ENCODE results near the gene CIBAR2.

The CIBAR2 gene

DNA sequence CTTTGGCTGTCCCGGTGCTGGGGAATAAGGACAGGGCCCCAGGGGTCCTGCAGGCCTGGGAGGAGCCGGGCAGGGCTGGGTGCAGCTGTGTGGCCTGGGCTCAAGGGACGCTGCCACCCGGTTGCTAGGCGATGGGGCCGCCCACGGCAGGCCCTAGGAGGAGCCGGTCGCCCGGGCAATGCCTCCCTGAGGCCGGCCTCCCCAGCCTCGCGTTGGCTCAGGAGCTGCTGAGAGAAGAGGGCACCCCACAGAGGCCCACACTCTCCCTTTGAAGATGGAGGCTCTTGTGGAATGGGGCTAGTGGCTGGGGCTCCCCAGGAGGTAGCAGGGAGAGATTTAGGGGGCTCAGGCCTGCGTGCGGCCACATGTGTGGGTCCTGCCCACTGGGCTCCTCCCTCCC lies at the start of gene CIBAR2:
Gene CIBAR2, minus strand, starts transcription at position 109 of the 400 bp plus-strand sequence. CDS start 120 bp downstream, outside the sequence.
- peaks cover 8% of the 10 kb centered on the region for H3K4me1 Mint-ChIP-seq (ENCODE audit: low read depth)
- intact Hi-C loops (cut with micrococcal nuclease), result loop anchor here (10.0 kb wide), 1 partner anchor 182 kb away; no protein-coding TSS in a partner anchor

DNA sequence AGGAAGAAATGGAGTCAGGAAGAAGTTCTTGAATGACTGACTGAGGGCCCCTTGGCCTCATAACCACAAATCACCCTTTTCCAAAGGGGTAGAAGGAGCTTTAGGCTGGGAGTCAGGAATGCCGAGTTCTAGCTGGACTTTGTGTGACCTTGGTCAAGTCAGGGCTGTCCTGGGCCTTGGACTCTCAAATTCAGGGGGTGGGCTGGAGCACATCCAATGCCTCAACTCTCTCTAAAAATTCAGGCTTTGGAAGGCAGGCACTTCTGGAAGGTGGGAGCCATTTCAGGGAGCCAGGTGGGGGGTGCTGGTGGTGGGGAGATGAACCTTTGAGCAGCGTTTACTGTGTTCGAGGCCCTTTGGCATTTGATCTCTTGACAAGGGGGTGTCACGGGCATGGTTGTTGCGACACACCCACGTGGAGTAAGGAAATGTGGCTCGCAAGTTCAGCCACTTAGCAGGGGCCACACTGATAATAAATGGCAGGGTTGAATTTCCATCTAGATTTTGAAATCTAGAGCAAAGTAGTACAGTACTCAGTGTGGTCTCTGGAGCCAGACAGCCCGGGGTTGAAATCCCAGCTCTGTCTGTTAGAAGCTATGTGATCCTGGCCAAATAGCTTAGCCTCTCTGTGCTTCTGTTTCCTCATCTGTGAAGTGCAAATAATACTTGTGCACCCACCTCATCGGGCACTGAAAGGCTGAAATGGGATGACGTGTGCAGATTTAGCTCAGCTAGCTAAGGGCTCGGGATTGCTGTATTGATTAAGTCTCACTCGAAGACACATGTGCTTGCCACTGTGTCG lies 47.1 kb upstream of the CIBAR2 start:
- Mint-ChIP-seq H3K4me3 (no peak overlapping the region), H3K4me1 (ENCODE audit: low read depth) (peaks cover 29% of the 10 kb centered on the region), H3K9me3 (no peaks in the 10 kb centered on the region), H3K27me3 (peaks cover 14% of the 10 kb centered on the region), H3K36me3 (ENCODE audit: low read depth) (no peaks in the 10 kb centered on the region), H3K27ac (no peak overlapping the region)
- intact Hi-C loops (cut with micrococcal nuclease), result no loop called here

More for the DNA sequence above, at the start of gene CIBAR2:
- Mint-ChIP-seq H3K4me3 (no peak within 1 kb of the TSS), H3K27me3 (peaks cover 3% of the 10 kb centered on the region), H3K36me3 (ENCODE audit: low read depth) (no peaks in the 10 kb centered on the region), H3K9me3 (no peaks in the 10 kb centered on the region), H3K27ac (no peak within 1 kb of the TSS)

- no peaks in the 10 kb centered on the region for H3K9me3 Mint-ChIP-seq
- H3K4me3 Mint-ChIP-seq, result no peak overlapping the region
- intact Hi-C loops (cut with micrococcal nuclease), result no loop called here
- H3K27me3 Mint-ChIP-seq, result peaks cover 11% of the 10 kb centered on the region
- H3K4me1 Mint-ChIP-seq (ENCODE audit: low read depth), result peaks cover 29% of the 10 kb centered on the region
- H3K27ac Mint-ChIP-seq, result peak overlapping the region; percentile 83
- H3K36me3 Mint-ChIP-seq (ENCODE audit: low read depth), result no peaks in the 10 kb centered on the region
Measured at GRCh38 chr16:85158743-85159178, 46.5 kb upstream of the CIBAR2 start.

DNA sequence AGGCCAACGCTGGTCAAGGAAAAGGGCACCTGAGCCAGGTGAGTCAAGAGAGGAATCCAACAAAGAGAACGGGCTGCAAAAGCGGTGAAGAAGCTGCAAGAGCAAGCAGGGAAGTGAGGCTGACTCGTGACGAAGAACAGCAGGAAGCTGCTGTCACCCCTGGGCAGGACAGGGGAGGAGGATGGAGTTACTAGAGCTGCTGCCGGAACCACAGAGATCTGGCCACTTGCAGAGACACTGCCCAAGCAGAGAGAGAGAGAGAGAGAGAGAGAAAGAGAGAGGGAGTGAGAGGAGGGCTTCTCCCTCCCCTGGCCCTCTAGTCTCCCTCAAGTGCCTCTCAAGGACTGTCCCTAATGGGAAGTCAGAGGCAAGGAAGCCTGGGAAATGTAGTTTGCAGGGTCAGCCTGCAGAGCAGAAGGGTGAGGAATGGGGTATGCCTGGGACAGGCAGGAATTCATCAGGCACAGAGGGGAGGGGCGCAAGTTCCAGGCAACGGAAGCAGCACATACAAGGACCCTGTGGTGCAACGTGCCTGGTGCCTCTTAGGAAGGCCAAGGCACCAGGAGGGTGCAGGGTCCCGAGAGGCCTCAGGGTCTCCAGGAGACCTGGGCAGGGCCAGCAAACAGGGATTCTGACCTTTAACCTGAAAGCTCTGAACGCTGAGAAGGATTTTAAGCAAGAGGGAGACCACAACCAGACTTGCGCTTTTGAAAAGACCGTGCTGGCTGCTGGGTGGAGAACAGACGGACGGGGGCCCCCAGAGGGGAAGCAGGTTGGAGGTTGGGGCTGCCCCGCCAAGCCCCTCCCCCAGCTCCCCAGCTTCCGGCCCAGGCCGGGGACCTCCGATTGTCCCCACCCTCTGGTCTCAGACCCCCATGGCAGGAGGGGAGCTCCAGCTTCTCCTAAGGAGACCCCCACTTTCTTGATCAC lies 45.8 kb upstream of the CIBAR2 start:
- H3K27ac Mint-ChIP-seq, result peak overlapping the region; percentile 83
- H3K4me3 Mint-ChIP-seq, result peak overlapping the region; percentile 67
- H3K27me3 Mint-ChIP-seq, result peaks cover 8% of the 10 kb centered on the region
- intact Hi-C loops (cut with micrococcal nuclease), result no loop called here
- peaks cover 29% of the 10 kb centered on the region for H3K4me1 Mint-ChIP-seq (ENCODE audit: low read depth)
- no peaks in the 10 kb centered on the region for H3K36me3 Mint-ChIP-seq (ENCODE audit: low read depth)
- H3K9me3 Mint-ChIP-seq, result no peaks in the 10 kb centered on the region

GRCh38 chr16:85157372-85157771 lies 45.1 kb upstream of the CIBAR2 start:
- Mint-ChIP-seq H3K4me1 (ENCODE audit: low read depth) (peaks cover 29% of the 10 kb centered on the region), H3K4me3 (peak overlapping the region; percentile 67), H3K27ac (peak overlapping the region; percentile 83), H3K9me3 (no peaks in the 10 kb centered on the region), H3K27me3 (peaks cover 5% of the 10 kb centered on the region), H3K36me3 (ENCODE audit: low read depth) (no peaks in the 10 kb centered on the region)
- intact Hi-C loops (cut with micrococcal nuclease), result no loop called here

DNA sequence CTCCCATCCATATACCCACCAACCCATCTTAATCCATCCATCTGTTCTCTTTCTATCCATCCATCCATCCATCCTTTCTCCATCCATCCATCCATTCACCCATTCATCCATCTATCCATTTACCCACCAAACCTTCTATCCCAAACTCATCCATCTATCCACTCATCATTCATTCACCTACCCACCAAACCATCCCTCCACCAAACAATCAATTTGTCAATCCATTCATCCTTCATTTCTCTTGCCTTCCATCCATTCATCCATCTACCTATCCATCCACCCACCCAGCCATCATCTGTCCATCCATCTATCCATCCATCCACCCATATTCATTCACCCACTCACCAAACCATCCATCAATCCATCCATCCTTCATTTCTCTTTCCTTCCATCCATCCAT lies 44.6 kb upstream of the CIBAR2 start:
- Mint-ChIP-seq H3K27me3 (peaks cover 4% of the 10 kb centered on the region), H3K27ac (no peak overlapping the region), H3K4me1 (ENCODE audit: low read depth) (peaks cover 29% of the 10 kb centered on the region), H3K36me3 (ENCODE audit: low read depth) (no peaks in the 10 kb centered on the region), H3K9me3 (no peaks in the 10 kb centered on the region), H3K4me3 (no peak overlapping the region)
- intact Hi-C loops (cut with micrococcal nuclease), result no loop called here

GRCh38 chr16:85156440-85156839 lies 44.2 kb upstream of the CIBAR2 start:
- Mint-ChIP-seq H3K4me1 (ENCODE audit: low read depth) (peaks cover 29% of the 10 kb centered on the region), H3K27ac (no peak overlapping the region), H3K4me3 (no peak overlapping the region), H3K9me3 (no peaks in the 10 kb centered on the region), H3K36me3 (ENCODE audit: low read depth) (no peaks in the 10 kb centered on the region), H3K27me3 (peaks cover 4% of the 10 kb centered on the region)
- intact Hi-C loops (cut with micrococcal nuclease), result no loop called here

- peaks cover 13% of the 10 kb centered on the region for H3K4me1 Mint-ChIP-seq (ENCODE audit: low read depth)
- no peak overlapping the region for H3K4me3 Mint-ChIP-seq
- no peaks in the 10 kb centered on the region for H3K9me3 Mint-ChIP-seq
- peaks cover 16% of the 10 kb centered on the region for H3K27me3 Mint-ChIP-seq
- no peak overlapping the region for H3K27ac Mint-ChIP-seq
- no peaks in the 10 kb centered on the region for H3K36me3 Mint-ChIP-seq (ENCODE audit: low read depth)
- intact Hi-C loops (cut with micrococcal nuclease), result no loop called here
Measured at GRCh38 chr16:85153656-85154091, 41.4 kb upstream of the CIBAR2 start.

- H3K4me3 Mint-ChIP-seq, result no peak overlapping the region
- H3K4me1 Mint-ChIP-seq (ENCODE audit: low read depth), result peaks cover 7% of the 10 kb centered on the region
- H3K27ac Mint-ChIP-seq, result no peak overlapping the region
- no peaks in the 10 kb centered on the region for H3K36me3 Mint-ChIP-seq (ENCODE audit: low read depth)
- intact Hi-C loops (cut with micrococcal nuclease), result no loop called here
- H3K9me3 Mint-ChIP-seq, result no peaks in the 10 kb centered on the region
- peaks cover 16% of the 10 kb centered on the region for H3K27me3 Mint-ChIP-seq
Measured at GRCh38 chr16:85153046-85153445, 40.8 kb upstream of the CIBAR2 start.

DNA sequence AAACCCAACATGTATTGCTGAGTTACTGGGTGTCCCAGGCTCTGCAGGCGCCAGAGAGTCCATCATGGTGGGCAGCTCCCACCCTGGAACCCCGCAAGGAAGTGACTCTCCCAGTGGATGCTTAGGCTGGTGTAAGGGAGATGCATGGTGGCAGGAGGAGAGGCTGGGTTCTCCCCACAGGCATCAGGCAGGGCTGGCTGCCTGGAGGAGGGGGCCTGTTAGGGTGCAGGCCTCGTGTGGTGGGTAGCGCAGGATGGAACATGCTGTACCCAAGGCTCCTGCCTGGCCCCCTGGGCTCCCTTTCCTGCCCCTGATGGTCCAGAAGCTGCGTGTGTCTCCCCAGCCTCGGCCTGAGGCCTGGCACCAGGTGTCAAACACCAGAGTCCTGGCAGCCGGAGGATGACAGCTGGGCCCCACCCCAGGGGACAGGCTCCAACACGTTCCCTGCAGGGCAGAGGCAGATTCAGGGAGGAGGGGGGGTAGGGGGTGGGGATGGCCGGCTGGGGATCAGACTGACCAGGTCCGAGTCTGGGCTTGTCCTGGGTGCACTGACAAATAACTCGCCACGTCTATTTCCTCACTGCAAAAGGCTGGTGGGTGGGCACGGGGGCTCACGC lies 40.2 kb upstream of the CIBAR2 start:
- intact Hi-C loops (cut with micrococcal nuclease), result no loop called here
- Mint-ChIP-seq H3K27me3 (peaks cover 16% of the 10 kb centered on the region), H3K27ac (no peak overlapping the region), H3K36me3 (ENCODE audit: low read depth) (no peaks in the 10 kb centered on the region), H3K9me3 (no peaks in the 10 kb centered on the region), H3K4me3 (no peak overlapping the region), H3K4me1 (ENCODE audit: low read depth) (peaks cover 1% of the 10 kb centered on the region)

DNA sequence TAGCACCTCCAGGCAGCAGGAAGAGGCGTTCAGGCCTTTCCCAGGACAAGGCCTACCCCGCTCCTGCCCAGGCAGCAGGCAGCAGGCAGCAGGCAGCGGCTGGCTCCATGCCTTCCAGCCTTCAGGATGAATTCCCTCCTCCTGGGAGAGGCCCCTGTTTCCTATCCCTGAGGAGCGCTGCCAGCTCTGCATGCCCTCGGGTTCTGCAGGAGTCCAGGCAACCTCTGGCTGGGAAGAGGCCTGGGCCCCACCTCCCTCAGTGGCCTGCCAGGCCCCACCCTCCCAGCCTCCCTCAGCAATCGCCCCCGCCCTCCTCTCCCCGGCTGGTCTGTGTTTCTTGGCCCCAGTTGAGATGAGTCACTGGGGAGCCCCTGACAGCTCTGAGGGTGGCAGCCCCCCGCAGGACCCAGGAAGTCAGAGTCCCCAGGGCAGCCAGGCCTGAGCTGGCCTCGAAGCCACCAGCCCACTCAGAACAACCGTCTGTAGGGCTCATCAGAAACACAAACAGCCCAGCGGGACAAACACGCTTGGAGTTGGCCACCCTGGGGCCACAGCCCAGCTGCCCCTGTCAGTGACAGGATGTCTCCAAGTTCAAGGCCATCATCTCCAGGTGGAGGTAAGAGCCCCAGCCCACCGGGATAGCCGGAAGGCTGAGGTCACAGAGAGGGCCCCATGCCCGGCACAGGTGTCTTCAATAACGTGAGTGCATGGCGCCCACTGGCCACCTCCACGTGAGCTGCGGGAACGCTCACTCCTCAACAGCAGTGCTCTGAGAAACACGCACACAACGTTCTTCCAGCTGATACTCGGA lies 39.5 kb upstream of the CIBAR2 start:
- no peaks in the 10 kb centered on the region for H3K4me1 Mint-ChIP-seq (ENCODE audit: low read depth)
- peaks cover 15% of the 10 kb centered on the region for H3K27me3 Mint-ChIP-seq
- no peaks in the 10 kb centered on the region for H3K9me3 Mint-ChIP-seq
- no peaks in the 10 kb centered on the region for H3K36me3 Mint-ChIP-seq (ENCODE audit: low read depth)
- H3K27ac Mint-ChIP-seq, result no peak overlapping the region
- no peak overlapping the region for H3K4me3 Mint-ChIP-seq
- intact Hi-C loops (cut with micrococcal nuclease), result no loop called here

DNA sequence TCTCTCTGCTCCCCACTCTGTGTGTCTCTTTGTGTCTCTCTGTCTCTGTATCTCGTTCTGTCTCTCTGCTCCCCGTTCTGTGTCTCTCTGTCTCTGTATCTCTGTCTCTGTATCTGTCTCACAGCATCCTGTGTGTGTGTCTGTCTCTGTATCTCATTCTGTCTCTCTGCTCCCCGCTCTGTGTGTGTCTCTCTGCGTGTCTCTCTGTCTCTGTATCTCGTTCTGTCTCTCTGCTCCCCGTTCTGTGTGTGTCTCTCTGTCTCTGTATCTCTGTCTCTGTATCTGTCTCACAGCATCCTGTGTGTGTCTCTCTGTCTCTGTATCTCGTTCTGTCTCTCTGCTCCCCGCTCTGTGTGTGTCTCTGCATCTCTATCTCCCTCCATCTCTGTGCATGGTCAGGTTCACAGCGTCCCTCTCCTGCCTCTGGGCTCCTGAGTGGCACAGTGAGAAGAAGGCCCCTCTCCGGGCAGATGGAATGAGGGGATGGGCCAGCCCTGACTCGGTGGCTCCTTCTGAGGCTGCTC lies 38.9 kb upstream of the CIBAR2 start:
- H3K36me3 Mint-ChIP-seq (ENCODE audit: low read depth), result no peaks in the 10 kb centered on the region
- H3K27ac Mint-ChIP-seq, result no peak overlapping the region
- H3K9me3 Mint-ChIP-seq, result no peaks in the 10 kb centered on the region
- no peak overlapping the region for H3K4me3 Mint-ChIP-seq
- H3K27me3 Mint-ChIP-seq, result peaks cover 16% of the 10 kb centered on the region
- H3K4me1 Mint-ChIP-seq (ENCODE audit: low read depth), result no peaks in the 10 kb centered on the region
- intact Hi-C loops (cut with micrococcal nuclease), result no loop called here

DNA sequence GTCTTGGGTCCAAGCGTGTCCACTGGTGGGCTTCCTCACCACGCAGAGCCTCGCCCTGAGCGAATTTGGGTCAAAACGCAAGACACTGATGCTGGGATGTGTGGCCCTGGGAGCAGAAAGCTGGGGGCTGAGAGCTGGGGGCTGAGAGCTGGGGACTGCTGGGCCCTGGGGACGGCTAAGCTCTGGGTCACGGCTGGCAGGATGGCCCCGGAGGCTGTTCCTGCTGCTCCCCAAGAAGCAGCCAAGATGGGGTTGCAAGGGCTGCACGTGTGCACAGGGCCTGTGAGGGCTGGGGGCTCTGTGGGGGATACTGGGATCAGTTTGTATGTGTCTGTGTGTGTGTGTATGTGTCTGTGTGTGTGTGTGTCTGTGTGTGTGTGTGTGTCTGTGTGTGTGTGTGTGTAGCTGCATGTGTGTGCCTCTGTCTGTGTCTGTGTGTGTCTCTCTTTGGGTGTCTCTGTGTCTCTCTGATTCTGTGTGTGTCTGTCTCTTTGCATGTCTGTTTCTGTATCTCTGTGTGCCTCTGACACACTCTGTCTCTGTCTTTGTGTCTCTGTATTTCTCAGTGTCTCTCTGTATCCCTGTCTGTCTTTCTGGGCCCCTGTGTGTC lies 38.2 kb upstream of the CIBAR2 start:
- peaks cover 18% of the 10 kb centered on the region for H3K27me3 Mint-ChIP-seq
- no peak overlapping the region for H3K4me3 Mint-ChIP-seq
- H3K9me3 Mint-ChIP-seq, result no peaks in the 10 kb centered on the region
- no peaks in the 10 kb centered on the region for H3K36me3 Mint-ChIP-seq (ENCODE audit: low read depth)
- intact Hi-C loops (cut with micrococcal nuclease), result no loop called here
- no peaks in the 10 kb centered on the region for H3K4me1 Mint-ChIP-seq (ENCODE audit: low read depth)
- no peak overlapping the region for H3K27ac Mint-ChIP-seq
